HG02642 (cell line): ENCODE data around the gene RUVBL1.

Experiments used
- ATAC-seq: cut with Tn5 transposase; IDR thresholded peaks from one replicate; pipeline ENCODE4 v1.9.1; 2021; ENCODE audit warnings: mild to moderate bottlenecking; ENCODE audit not compliant: unreplicated experiment, poor library complexity

Gene RUVBL1

DNA sequence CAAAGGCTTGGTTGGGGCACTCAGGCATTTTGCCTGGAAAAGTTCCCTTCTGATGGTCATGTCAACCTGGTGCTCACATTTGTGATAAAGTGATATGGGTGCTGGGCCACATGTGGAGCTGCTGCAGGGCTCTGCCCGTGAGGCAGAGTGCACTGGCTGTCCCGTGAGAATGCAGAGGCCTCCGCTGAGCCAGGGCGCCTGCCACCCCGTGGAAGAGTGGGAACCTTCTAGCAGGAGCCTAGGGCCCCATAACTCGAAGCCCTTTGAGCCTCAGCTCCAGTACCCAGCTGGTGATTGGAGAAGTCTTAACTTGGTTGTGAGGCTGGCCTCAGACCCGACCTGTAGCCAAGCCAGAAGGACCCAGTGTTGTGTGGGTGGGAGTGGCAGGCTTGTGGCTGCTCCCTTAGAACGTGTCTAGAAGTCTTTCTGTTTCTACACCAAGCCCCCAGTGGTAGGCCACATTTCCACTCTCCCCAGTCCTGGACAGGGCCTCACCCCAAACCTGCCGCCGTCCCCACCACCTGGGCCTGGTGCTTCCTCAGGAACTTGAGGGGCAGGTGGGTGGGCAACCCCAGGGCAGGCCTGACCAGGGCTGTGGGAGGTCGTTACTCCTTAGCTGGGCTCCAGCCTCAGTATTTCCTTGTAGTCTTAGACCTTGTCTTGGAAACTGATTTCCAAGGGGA, 51.7 kb downstream of the RUVBL1 start:
- no peak for ATAC-seq

DNA sequence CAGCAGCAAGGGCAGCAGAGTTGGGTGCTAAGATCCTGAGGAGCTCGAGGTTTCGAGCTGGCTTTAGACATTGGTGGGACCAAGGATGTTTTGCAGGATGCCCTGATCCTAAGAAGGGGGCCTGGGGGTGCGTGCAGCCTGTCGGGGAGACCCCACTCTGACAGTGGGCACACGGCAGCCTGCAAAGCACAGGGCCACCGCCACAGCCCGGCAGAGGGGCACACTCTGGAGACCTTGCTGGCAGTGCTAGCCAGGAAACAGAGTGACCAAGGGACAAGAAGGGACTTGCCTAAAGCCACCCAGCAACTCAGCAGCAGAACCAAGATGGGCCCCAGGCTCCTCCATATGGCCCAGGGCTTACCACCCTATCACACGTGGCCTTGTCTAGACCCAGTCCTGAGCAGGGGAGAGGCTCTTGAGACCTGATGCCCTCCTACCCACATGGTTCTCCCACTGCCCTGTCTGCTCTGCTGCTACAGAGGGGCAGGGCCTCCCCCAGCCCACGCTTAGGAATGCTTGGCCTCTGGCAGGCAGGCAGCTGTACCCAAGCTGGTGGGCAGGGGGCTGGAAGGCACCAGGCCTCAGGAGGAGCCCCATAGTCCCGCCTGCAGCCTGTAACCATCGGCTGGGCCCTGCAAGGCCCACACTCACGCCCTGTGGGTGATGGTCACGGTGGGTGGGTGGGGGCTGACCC, 52.6 kb downstream of the RUVBL1 start:
- ATAC-seq, result no peak

DNA sequence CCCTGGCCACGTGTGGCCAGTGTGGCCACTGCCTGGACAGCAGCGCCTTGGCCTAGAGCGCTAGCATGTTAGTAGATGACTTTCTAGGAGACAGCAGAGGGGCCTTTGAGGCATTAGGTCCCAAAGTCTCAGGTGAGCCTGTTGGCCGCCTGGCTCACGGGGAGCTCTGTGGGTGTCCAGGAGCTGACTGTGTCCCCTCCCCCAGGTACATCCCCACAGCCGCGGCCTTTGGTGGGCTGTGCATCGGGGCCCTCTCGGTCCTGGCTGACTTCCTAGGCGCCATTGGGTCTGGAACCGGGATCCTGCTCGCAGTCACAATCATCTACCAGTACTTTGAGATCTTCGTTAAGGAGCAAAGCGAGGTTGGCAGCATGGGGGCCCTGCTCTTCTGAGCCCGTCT, 54.3 kb downstream of the RUVBL1 start:
- no peak for ATAC-seq

- ATAC-seq, result no peak
Measured at GRCh38 chr3:128068156-128068620, 55.4 kb downstream of the RUVBL1 start.

DNA sequence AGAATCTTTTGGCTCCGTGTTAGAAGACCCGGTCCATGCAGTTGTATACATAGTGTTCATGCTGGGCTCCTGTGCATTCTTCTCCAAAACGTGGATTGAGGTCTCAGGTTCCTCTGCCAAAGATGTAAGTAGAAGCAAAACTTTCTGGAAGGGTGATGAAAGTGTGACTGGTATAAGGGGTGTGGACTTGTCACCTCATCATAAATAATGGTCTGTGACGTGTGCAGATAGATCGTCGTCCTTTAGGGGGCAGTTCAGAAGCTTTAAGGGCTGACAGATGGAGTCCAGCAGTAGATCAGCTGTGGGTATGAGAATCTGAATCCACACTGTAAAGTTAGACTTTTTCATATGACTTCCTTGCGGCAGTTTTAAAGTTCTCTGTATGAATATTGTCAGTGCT, 56.1 kb downstream of the RUVBL1 start:
- ATAC-seq, result no peak

GRCh38 chr3:128066676-128067075, 56.9 kb downstream of the RUVBL1 start:
- no peak for ATAC-seq

DNA sequence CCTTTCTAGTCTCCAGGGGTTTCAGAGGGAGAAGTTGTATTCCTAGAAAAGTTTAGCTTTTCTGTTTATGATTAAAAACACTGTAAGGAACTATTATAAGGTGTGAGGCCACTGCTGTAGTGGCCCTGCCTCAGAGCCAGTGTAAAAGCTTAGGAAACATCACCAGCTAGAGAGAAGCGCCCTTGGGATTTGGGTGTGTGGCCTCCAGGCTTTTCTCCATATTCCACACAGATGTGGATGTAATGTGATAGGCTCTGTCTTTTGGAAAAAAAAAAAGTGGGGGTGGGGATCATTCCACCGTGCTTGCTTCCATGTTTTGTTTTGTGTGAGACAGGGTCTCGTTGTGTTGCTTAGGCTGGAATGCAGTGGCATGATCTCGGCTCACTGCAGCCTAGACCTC, 57.5 kb downstream of the RUVBL1 start:
- no peak for ATAC-seq

DNA sequence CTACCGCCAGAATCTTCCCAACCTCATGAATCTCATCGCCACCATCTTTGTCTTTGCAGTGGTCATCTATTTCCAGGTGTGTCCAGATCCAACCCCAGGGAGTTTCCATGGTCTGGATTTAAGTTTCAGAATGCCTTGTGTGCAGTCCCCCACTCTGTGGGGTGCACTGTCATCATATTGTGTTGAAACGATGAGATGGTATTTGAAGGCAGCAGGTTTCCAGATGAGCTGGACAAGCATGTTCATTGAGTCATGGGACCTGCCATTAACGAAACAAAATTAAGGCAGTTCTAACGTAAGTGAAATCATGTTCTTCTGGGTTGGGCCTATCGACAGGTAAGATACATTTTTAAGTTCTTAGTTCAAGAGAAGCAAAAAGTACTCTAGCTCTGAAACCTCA, 58.6 kb downstream of the RUVBL1 start:
- no peak for ATAC-seq

GRCh38 chr3:128063865-128064264, 59.7 kb downstream of the RUVBL1 start:
- no peak for ATAC-seq

DNA sequence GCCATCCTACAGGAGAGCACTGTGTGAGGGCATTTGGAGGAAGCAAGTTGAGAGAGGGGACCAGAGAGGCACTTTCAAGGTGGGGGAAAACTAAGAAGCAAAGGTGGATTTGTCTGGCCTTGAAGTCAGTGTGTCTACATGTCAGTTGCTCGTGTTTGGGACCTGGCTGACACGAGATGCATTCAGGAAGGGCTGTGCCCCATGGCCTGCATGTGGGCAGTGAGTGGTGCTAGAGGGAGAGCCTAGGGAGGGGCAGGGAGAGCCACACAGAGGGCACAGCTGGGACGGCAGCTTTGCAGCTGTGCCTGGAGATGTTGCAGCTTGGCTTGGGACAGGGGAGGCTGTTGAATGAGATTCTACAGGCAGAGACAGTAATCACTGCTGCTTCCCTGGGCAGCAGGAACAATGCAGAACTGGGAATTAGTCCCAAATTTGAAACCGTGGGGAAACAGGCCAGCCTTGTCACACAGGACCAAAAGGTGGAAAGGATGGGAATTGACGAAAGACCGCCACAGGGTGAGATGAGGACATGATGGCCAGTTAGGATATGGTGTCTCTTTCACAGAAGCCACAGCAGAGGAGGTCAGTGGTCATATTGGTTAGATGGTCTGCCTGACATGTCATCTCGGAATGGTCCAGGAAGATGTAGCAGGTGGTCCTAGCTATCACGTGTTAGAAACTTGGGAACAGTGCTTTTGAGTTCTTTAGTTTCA, 61.4 kb downstream of the RUVBL1 start:
- ATAC-seq, result no peak

- ATAC-seq, result no peak
Measured at GRCh38 chr3:128060473-128061381, 62.9 kb downstream of the RUVBL1 start.

DNA sequence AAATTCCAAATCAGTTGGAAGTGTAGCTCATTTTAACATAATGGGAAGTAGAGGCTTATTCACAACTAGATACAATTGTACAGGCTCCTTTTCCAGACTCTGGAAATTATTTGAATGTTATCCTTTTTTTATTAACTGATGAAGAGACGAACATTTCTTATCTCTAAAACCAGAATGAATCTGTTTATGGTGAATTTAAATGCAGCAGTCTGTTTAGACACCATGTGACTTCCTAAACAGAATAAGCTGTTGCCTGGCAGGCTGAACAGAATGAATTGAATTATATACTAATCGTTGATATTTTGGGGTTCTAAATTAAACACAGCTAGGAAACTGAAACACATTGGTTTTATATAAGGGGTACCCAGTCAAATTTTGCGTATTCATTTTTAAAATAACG, 67.4 kb downstream of the RUVBL1 start:
- ATAC-seq, result no peak

DNA sequence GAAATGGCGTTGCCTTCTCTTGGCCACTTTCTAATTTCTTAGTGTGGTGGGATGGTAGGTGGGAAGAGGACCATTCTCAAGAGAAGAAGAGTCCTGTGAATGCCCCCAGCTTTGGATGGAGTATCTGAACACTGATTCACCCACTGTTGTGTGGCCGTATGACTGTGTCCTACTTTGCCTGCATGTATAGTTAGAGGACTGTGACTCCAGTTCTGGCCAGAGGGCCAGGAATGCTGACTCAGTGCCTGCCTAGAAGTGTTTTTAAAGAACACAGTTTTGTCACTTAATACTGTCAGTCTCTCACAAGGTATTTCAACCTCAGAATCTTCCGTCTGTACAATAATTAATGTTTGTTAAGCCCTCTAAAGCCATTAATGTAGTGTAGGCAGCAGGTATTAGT, 69.2 kb downstream of the RUVBL1 start:
- ATAC-seq, result no peak

DNA sequence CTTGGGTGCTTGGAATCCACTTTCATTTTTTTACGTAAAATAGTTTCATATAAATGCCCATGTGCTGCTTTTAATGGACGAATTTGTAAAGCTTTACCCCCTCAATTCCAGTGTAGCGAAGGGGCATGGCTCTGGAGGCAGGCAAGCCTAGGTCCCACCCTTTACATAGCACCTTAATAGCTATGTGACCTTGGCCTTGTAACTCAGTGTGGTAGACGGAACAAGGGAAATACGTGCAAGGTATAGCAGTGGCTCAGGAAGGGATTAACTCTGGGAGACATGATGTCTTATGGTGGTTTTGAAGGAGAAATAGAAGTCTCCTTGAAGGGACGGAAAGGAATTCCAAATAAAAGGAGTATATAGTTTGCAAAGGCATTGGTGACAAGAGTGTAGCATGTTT, 70.0 kb downstream of the RUVBL1 start:
- ATAC-seq, result no peak

DNA sequence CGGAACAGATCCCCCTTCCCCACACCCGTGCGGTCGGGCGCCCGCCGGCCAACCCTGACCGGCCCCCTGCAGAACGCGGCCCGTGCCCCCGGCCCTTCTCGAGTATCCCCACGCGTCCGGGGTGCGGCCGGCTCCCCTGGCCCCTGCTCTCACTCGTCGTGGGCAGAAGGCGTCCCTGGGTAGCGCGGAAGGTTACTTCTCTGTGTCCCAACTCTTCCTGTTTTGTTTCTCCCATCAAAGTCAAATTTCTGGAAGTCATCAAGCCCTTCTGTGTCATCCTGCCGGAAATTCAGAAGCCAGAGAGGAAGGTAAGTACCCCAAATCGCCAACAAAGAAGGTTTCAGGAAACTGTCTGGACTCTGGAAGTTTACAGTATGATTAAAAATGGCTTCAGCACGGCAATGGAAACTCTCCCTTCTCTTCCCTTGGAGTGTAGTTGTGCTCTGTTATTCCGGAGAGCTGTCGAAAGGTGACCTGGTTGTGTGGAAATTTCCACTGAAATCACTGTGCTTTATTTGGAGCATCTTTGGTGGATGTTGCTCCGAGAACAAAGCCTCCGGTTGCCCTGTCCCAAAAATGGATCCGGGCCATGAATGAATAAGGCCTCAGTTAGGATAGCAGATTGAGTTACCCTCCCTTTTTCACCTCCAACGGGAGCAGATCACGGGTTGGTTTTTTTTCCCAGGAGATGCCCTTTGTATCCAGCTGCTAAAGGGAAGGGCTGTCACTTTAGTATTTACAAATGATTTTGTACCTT, 70.8 kb downstream of the RUVBL1 start:
- ATAC-seq, result no peak

DNA sequence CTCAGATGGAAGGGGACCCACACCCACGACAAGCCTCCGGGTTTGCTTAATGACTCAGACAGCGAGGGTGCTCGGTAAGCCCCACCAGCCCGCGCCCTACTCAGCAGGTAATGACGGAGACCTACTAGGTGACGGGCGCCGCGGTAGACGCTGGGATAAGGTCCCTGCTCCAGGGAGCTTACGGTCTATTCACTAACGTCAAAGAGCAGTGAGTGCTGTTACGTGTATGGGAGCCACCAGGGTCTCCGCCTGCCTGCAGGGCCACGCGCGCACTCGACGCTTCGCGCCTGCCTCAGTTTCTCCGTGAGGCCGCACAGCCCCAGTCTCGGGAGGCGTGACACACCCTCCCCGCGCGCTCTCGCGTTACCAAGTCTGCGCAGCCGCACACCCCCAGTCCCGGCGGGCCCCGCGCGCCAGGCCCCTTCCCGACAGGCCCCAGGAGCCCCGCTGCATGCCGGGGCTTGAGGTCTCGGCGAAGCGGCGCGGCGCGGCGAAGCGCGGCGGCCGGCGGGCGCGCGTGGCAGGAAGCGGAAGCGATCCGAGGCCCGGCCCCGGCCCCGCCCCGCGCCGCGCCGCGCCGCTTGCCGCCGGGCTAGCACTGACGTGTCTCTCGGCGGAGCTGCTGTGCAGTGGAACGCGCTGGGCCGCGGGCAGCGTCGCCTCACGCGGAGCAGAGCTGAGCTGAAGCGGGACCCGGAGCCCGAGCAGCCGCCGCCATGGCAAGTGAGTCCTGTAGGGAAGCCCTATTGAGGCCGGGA, 71.6 kb downstream of the RUVBL1 start, which contains the start of gene SEC61A1:
TSS of gene SEC61A1 (plus strand) at position 601 of the 758 bp plus-strand sequence. CDS start at position 717, 116 bp downstream.
- ATAC-seq, result peak; percentile 95

- no peak for ATAC-seq
Measured at GRCh38 chr3:128051459-128051836, 72.2 kb downstream of the RUVBL1 start.

DNA sequence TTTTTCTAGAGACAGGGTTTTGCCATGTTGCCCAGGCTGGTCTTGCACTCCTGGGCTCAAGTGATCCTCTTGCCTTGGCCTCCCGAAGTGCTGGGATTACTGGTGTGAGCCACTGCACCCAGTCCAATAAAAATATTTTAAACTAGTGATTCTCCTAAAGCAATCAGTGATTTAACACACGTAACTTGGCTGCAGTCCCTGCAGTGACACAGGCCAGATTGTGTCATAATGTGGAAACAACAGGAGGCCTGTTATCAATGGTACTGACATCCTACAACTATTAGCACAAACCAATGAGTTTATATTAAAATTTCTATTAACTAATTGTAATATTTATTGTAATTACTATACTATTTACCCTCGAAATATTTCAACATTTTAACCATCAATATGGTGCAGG, 73.0 kb downstream of the RUVBL1 start:
- ATAC-seq, result no peak

GRCh38 chr3:128041344-128041743, 82.3 kb downstream of the RUVBL1 start:
- no peak for ATAC-seq
